NCI-H1105 (cell line): ENCODE results near the gene MAPKAPK2.

Experiments used
- DNase-seq: peaks from one replicate; lab custom pipeline; 2025; lab: John Stamatoyannopoulos, UW

Gene MAPKAPK2

DNA sequence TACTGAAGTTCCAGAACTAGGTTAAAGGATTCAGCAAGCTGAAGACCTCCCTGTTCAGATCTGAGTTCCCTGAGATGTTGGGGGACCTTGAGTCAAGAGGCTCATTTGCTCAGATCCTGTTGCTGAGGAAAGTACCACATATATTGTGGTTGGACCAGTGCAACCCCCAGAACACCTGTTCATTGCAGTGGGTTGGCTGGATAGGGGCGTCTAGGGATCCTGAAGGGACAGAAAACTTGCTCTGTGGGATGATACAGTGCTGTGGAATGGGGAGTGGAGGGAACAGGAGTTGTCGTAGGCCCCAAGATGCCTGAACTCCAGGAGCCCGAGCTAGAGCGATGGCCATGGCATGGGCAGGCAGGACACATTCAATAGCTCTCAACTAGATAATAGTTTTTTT is 24.6 kb upstream of the MAPKAPK2 start:
- DNase-seq: no peak

DNA sequence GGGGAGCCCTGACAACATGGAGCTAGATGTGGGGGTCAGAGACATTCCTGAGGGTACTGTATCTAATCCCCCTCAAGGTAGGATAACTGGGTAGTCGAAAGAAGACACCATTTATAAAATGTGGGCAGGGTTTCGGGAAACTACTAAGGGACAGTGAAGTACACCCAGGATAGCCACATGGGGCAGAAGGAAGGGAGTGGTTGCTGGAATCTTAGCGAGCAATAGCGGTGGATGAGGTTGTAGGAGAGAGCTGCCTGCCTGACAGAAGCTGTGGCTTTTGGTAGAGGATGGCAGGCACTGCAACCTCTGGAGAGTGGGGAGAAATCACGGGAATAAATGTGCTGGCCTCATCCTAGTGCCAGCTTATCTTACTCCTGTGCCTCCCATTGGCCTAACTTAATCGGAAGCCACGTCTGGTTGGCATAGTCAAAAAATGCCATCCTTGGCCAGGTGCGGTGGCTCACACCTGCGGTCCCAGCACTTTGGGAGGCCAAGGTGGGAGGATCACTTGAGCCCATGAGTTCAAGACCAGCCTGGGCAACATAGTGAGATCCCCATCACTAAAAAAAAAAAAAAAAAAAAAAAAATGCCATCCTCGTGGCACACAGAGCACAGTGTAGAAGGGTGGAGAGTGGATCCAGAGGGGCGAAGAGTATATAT is 23.4 kb upstream of the MAPKAPK2 start:
- DNase-seq: no peak

GRCh38 chr1:206662396-206663092 is 22.2 kb upstream of the MAPKAPK2 start:
- DNase-seq: no peak

DNA sequence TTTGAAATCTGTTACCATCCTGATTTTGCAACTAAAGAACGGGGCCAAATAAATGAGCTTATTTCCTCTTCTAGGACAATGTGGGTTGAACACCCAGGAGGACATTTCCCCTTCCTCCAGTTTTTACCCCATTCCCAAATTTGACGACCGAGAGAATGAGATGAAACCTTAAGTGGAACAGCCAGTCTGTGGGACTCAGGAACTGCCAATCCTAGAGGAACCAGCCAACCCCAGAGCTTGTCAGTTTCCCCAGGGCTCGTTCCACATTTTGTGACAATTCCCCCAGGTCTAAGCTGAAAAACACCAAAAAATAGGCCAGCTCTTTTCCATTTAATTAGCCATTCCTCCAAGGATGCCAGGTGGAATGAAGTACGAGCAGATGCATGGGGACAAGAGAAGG is 21.3 kb upstream of the MAPKAPK2 start:
- no peak for DNase-seq

GRCh38 chr1:206663832-206664652 is 20.7 kb upstream of the MAPKAPK2 start:
- DNase-seq: peak; percentile 80

DNA sequence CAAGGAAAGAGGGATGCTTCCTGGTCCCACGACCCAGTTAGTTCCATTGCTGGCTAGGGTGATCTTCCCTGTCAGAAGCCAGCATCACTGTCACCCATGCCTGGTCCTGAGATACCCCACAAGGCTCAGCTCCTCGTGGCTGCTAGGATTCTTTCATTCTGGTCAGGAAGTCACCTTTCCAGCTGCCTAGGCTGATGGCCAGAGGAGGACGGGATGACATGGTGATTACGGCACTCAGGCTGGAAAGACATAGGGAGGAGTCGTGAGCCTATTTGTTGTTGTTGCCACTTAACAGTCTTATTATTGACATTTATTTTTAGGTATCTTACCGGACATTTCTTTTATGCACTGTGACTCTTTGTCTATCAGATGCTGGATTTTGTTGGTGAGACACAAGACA is 20.0 kb upstream of the MAPKAPK2 start:
- DNase-seq: no peak

GRCh38 chr1:206666031-206666561 is 18.6 kb upstream of the MAPKAPK2 start:
- DNase-seq: no peak

DNA sequence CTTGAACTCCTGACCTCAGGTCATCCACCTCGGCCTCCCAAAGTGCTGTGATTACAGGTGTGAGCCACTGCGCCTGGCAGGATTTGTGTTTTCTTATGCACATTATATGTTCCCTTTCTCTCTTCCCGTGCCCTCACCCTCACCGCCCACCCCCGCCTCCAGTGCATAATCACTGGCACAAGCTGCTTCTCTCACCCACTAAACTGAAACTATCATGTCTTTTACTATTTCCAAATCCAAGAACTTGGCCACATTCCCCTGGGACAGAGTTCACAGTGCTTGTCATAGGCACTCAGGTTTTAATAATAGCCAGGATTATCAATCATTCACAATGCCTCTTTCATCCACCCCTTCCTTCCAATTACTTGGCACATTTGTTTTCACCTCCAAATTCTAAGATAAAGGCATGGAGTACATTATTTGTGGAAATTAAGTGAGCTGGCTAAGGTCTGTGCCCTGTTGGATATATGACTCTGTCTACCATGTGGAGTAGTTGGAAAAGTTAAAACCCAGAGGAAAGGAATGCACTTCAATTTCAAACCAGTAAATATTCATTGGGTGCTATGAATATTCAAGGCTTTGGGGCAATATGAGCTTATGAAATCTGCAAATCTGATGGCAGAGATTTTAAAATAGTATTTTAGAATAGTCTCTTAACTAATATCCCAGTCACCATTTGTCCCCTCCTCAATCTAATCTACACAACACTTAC is 17.6 kb upstream of the MAPKAPK2 start:
- no peak for DNase-seq

GRCh38 chr1:206668351-206668750 is 16.4 kb upstream of the MAPKAPK2 start:
- no peak for DNase-seq

DNA sequence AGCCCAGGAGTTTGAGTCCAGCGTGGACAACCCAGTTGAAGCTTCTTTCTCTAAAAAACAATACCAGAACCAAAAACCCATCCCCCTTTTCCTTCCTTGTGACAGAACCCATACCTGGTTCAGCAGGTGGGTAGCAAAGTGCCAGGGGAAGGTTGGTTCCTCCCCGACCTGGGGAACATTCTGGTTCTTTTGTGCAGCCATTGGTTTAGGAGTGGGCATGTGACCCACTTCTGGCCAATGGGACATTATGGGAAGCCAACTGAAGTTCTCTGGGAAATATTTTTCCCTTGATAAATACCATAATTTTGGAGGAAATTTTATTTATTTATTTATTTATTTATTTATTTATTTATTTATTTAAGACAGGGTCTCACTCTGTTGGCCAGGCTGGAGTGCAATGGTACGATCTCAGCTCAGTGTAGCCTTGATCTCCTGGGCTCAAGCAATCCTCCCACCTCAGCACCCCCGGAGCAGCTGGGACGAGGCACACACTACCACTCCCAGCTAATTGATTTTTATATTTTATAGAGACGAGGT is 15.8 kb upstream of the MAPKAPK2 start:
- DNase-seq: no peak

- DNase-seq: peak; percentile 12
Measured at GRCh38 chr1:206672011-206672688, 12.6 kb upstream of the MAPKAPK2 start.

DNA sequence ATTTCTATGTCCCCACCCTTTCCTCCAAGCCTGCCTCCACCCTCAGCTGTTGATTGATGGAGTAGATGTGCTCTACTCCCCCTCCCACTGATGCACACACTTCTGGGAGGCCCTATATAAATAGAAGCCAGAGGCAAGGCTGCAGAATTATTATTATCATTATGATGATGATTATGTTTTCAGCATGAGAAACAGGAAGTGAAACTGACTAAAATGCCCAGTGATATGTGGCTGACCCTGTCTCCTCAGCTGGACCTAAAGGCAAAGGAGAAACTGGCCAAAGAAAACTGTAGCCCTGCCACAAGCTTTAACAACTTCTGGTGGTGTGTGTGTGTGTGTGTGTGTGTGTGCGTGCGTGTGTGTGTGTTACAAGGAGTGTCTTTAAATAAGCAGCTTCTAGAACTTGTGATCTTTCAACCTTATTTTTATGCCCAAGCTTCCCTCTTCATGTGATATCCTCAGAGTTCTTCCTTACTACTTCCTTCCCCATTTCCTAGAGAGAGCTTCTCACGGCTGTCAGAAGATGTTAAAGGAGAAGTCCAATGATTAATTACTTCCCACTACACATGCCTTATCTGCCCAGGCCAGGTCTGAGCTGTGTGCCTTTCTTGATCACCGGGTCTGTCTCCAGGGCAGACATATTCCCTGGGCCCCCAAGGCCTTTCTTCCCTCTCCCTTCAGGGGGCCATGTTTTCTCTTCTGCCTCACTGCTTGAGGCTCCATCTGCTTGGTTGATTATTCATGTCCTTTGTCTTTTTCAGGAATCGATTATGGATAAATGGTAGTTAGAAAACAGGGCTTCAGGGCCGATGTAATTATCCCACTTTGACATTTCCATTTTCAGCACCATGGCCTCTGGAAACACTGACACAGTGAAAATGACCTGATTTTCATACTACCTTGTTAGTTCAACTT is 11.6 kb upstream of the MAPKAPK2 start:
- no peak for DNase-seq

- no peak for DNase-seq
Measured at GRCh38 chr1:206674236-206674635, 10.5 kb upstream of the MAPKAPK2 start.

GRCh38 chr1:206674745-206675175 is 9.9 kb upstream of the MAPKAPK2 start:
- no peak for DNase-seq

DNA sequence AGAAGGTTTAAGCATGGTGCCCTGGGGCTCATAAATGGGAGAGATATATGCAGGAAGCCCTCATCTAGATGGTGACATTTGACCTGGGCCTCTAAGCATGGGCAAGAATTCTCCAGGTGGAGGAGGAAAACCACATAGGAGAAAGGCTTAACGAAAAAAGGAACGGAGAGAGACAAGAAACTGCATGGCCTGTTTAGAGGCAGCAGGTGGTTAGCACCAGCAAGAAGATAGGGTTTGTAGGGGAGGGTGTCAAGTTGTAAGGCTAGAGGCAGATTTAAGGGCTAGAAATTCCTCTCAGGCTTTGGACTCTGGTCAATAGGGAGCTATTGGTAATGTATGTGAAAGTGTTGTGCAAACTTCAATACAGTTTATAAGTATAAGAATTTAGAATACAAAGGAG is 8.2 kb upstream of the MAPKAPK2 start:
- DNase-seq: no peak

- no peak for DNase-seq
Measured at GRCh38 chr1:206678490-206678889, 6.2 kb upstream of the MAPKAPK2 start.

DNA sequence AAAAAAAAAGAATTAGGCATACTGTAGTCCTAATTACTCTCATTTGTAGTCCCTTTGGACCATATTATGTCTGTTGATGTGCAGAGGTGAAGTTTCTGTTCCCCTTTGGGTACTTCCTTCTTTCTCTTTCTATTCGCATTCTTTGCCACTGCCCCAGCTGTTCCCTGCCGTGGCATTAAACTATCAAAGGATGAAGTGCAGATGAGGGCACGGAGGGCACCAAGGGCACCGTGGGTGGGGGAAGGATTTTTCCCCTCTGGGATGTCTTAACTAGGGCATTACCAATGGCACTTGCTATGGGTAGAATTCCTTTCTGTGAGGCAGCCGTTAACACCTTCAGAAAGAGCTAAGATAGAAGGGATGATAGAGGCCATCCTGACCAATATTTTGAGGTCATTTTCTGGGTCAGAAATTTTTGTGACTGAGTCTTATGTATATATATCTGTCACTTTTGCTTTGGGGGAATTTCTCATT is 4.9 kb upstream of the MAPKAPK2 start:
- no peak for DNase-seq

GRCh38 chr1:206680279-206680678 is 4.4 kb upstream of the MAPKAPK2 start:
- no peak for DNase-seq

DNA sequence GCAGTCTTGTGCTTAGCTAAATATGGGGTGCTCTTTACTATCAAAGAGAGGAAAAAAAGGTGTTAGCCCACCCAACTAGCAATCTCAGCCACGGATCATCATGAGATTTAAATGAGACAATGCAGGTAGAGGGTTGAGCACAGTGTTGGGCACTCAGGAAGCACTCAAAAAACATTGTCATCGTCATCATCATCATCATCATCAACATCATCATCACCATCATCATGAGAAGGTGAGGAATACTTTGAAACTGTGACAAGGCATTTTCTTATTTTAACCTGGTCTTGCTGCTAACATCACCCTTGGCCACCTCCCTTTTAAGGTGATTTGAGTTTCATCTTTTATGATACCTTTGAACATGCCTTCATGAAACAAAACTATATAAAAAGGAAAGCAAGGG is 3.3 kb upstream of the MAPKAPK2 start:
- no peak for DNase-seq

- DNase-seq: no peak
Measured at GRCh38 chr1:206682111-206682510, 2.6 kb upstream of the MAPKAPK2 start.
